IPS-NIHi7 (cell line): ENCODE results near the gene CDK2.
"Not testable (repeated sequence)": the region's sequence is repeated elsewhere in the genome, so short reads cannot be mapped to it uniquely, and the experiment has no call there.

Experiments
- DNase-seq: peaks from one replicate; pipeline ENCODE4 v3.0.0; 2012; ENCODE audit warnings: mixed read lengths; ENCODE audit errors: extremely low spot score

CDK2 gene

GRCh38 chr12:55966408-55967281 is at the start of gene CDK2:
Gene CDK2 (plus strand): TSS chr12:55966830. CDS start chr12:55967009, 179 bp downstream.
- peak; percentile 96 for DNase-seq

- not testable (repeated sequence) for DNase-seq
Measured at GRCh38 chr12:55919032-55919431, 47.6 kb upstream of the CDK2 start.

- no peak for DNase-seq
Measured at GRCh38 chr12:55922126-55922525, 44.5 kb upstream of the CDK2 start.

GRCh38 chr12:55923648-55924047 is 43.0 kb upstream of the CDK2 start:
- DNase-seq, result not testable (repeated sequence)

- no peak for DNase-seq
Measured at GRCh38 chr12:55925371-55925770, 41.3 kb upstream of the CDK2 start.

- DNase-seq, result no peak
Measured at GRCh38 chr12:55925870-55926737, 40.5 kb upstream of the CDK2 start.

- DNase-seq, result peak; percentile 93
Measured at GRCh38 chr12:55926738-55927587, 39.7 kb upstream of the CDK2 start.

- DNase-seq, result peak; percentile 84
Measured at GRCh38 chr12:55927588-55928502, 38.8 kb upstream of the CDK2 start, which contains the start of gene PYM1. Gene PYM1 (minus strand): TSS chr12:55927894. CDS start chr12:55927761, 133 bp downstream.

GRCh38 chr12:55929306-55929791 is 37.3 kb upstream of the CDK2 start:
- no peak for DNase-seq

- peak; percentile 53 for DNase-seq
Measured at GRCh38 chr12:55930771-55931316, 35.8 kb upstream of the CDK2 start, which contains the start of gene DGKA. Gene DGKA (plus strand): TSS chr12:55931162. CDS start chr12:55936504, 5,342 bp downstream.

- no peak for DNase-seq
Measured at GRCh38 chr12:55931317-55931779, 35.3 kb upstream of the CDK2 start.

- DNase-seq, result peak; percentile 76
Measured at GRCh38 chr12:55931780-55932550, 34.7 kb upstream of the CDK2 start.

GRCh38 chr12:55932551-55932910 is 34.1 kb upstream of the CDK2 start:
- no peak for DNase-seq

GRCh38 chr12:55933169-55933798 is 33.3 kb upstream of the CDK2 start:
- peak; percentile 20 for DNase-seq

GRCh38 chr12:55933799-55934742 is 32.6 kb upstream of the CDK2 start:
- DNase-seq, result no peak

- DNase-seq, result no peak
Measured at GRCh38 chr12:55934773-55935172, 31.9 kb upstream of the CDK2 start.

- no peak for DNase-seq
Measured at GRCh38 chr12:55935738-55936151, 30.9 kb upstream of the CDK2 start.
